Stimulated activated memory B cell treated with anti-CD40 and anti-IgM and Interleukin-4, amounts not matched to agents 10 μg/mL and 1 μg/mL and 100 μg/mL, for 72 hours (primary cell): ENCODE results near the gene DTX3L.
A peak's percentile ranks its signal among the peaks of the same experiment; 100 is the strongest.

Source experiments
- ATAC-seq: fragments of 150-1000 bp; cut with Tn5 transposase; 2 replicates; pipeline ENCODE4 v1.10.0; 2021
- H3K27ac Mint-ChIP-seq: one replicate; pipeline ENCODE4 v1.8.0; 2022; ENCODE audit warnings: mild to moderate bottlenecking, mixed read lengths
- H3K27me3 Mint-ChIP-seq: one replicate; pipeline ENCODE4 v1.8.0; 2022; ENCODE audit warnings: mixed read lengths
- H3K36me3 Mint-ChIP-seq: one replicate; pipeline ENCODE4 v1.8.0; 2022; ENCODE audit warnings: mixed read lengths
- H3K4me1 Mint-ChIP-seq: one replicate; pipeline ENCODE4 v1.8.0; 2022; ENCODE audit warnings: mixed read lengths
- H3K4me3 Mint-ChIP-seq: one replicate; pipeline ENCODE4 v1.8.0; 2022; ENCODE audit warnings: mild to moderate bottlenecking, moderate library complexity, mixed read lengths
- H3K9me3 Mint-ChIP-seq: one replicate; pipeline ENCODE4 v1.8.0; 2022; ENCODE audit warnings: mixed read lengths

Gene DTX3L

DNA sequence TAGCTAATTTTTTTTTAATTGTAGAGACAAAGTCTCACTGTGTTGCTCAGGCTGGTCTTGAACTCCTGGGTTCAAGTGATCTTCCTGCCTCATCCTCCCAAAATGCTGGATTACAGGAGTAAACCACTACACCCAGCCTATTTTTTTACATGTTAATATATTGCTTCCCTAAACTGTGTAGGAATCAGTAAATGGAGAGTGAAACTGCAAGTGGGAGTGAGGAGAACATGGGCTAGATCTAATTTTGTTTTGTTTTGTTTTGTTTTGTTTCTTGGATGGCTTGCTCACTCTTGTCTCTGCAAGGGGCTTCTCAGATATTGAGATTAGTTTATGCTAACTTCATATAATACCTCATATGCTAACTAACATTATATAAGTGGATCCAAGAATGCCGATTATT is 44.8 kb downstream of the DTX3L start:
- Mint-ChIP-seq H3K27ac (peak overlapping the region; percentile 42), H3K4me1 (peaks cover 41% of the 10 kb centered on the region), H3K9me3 (no peaks in the 10 kb centered on the region), H3K36me3 (peaks cover 45% of the 10 kb centered on the region), H3K4me3 (no peak overlapping the region), H3K27me3 (no peaks in the 10 kb centered on the region)
- no peak for ATAC-seq

DNA sequence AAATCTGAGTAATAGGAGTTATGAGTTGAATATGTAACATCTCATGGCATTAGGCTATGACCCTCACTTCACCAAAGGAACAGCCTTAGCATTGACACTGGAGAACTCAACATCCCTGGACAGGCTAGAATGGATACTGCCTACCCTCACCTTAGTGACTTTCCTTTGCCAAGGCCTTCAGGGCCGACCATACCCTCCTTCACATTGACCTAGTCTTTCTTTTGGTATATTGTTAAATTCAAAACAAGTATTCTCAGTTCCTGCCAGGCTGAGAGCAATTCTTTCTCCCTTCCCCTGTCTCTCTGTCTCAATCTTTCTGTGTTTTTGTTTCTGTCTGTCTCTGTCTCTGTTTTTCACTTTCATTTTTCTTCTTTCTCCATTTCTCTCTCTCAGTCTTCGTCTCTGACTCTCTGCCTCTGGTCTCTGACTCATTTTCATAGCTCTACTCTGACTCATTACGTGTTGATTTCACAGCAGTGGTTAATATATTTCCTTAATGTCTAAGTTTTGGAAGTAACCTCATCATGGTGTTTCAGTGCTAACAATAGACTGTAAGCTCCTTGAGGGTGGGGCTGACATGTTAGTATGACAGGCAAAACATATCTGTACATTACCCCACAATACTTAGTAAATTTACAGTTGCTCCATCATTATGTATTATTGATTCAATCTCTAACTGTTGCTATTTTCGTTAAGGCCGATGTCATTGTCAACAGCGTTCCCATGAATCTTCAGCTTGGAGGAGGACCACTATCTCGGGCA is 45.8 kb downstream of the DTX3L start:
- Mint-ChIP-seq H3K27me3 (no peaks in the 10 kb centered on the region), H3K36me3 (peaks cover 50% of the 10 kb centered on the region), H3K4me3 (peak overlapping the region; percentile 15), H3K27ac (peak overlapping the region; percentile 42), H3K9me3 (no peaks in the 10 kb centered on the region), H3K4me1 (peaks cover 33% of the 10 kb centered on the region)
- ATAC-seq = peak; percentile 96

DNA sequence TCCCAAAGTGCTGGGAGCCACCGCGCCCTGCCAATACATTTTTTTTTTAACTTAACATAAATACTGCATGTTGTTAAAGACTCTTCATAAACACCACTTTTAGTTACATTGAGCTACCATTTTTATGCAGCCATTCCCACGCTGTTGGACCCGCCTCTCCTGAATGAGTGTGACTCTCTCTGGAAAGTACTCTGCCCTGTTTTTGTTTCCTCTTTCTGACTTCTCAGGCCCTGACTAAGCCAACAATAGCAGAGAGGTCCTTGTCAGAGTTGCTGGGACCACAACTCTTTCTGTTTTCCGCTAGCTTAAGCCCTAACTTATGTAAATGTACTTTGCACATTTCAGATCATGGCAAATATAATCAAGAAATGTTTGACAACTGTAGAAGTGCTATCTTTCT is 48.6 kb downstream of the DTX3L start:
- H3K27me3 Mint-ChIP-seq = no peaks in the 10 kb centered on the region
- H3K27ac Mint-ChIP-seq = peak overlapping the region; percentile 61
- H3K36me3 Mint-ChIP-seq = peaks cover 65% of the 10 kb centered on the region
- H3K9me3 Mint-ChIP-seq = no peaks in the 10 kb centered on the region
- H3K4me3 Mint-ChIP-seq = no peak overlapping the region
- H3K4me1 Mint-ChIP-seq = peaks cover 46% of the 10 kb centered on the region
- ATAC-seq = no peak

GRCh38 chr3:122615303-122615702 is 51.2 kb downstream of the DTX3L start:
- Mint-ChIP-seq H3K9me3 (no peaks in the 10 kb centered on the region), H3K36me3 (peaks cover 65% of the 10 kb centered on the region), H3K27me3 (no peaks in the 10 kb centered on the region), H3K4me3 (no peak overlapping the region), H3K27ac (peak overlapping the region; percentile 78), H3K4me1 (peaks cover 52% of the 10 kb centered on the region)
- ATAC-seq = no peak

- Mint-ChIP-seq H3K36me3 (peaks cover 65% of the 10 kb centered on the region), H3K27me3 (no peaks in the 10 kb centered on the region), H3K4me1 (peaks cover 75% of the 10 kb centered on the region), H3K4me3 (no peak overlapping the region), H3K9me3 (no peaks in the 10 kb centered on the region), H3K27ac (peak overlapping the region; percentile 78)
- ATAC-seq = no peak
Measured at GRCh38 chr3:122618614-122619013, 54.5 kb downstream of the DTX3L start.

- no peak for ATAC-seq
- H3K27me3 Mint-ChIP-seq = no peaks in the 10 kb centered on the region
- H3K4me3 Mint-ChIP-seq = no peak overlapping the region
- peaks cover 79% of the 10 kb centered on the region for H3K4me1 Mint-ChIP-seq
- H3K9me3 Mint-ChIP-seq = no peaks in the 10 kb centered on the region
- H3K27ac Mint-ChIP-seq = peak overlapping the region; percentile 78
- H3K36me3 Mint-ChIP-seq = peaks cover 69% of the 10 kb centered on the region
Measured at GRCh38 chr3:122619040-122619439, 54.9 kb downstream of the DTX3L start.

DNA sequence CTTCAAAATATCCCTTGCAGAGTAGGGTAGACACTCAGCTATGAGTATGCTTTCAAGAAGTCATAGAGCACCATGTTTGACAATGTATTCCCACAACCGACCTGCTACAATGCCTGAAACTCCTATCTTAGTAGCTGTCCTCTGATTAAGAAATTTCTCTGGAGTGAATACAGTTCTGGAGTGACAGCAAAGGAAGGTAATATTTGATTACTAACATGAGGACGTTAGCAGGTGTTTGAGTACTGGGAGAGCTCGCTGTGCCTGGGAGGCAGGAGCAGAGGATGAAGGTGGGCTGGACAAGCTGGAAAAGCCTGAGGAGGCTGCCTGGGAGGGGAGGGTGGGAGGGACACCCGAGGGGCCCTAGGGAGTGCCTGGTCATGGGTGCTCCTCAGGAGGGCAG is 56.3 kb downstream of the DTX3L start:
- peaks cover 67% of the 10 kb centered on the region for H3K36me3 Mint-ChIP-seq
- no peaks in the 10 kb centered on the region for H3K9me3 Mint-ChIP-seq
- no peak for ATAC-seq
- H3K4me1 Mint-ChIP-seq = peaks cover 79% of the 10 kb centered on the region
- no peaks in the 10 kb centered on the region for H3K27me3 Mint-ChIP-seq
- peak overlapping the region; percentile 78 for H3K27ac Mint-ChIP-seq
- no peak overlapping the region for H3K4me3 Mint-ChIP-seq

- peak overlapping the region; percentile 78 for H3K27ac Mint-ChIP-seq
- peaks cover 67% of the 10 kb centered on the region for H3K36me3 Mint-ChIP-seq
- ATAC-seq = peak; percentile 65
- peak overlapping the region; percentile 21 for H3K4me3 Mint-ChIP-seq
- H3K4me1 Mint-ChIP-seq = peaks cover 72% of the 10 kb centered on the region
- no peaks in the 10 kb centered on the region for H3K9me3 Mint-ChIP-seq
- no peaks in the 10 kb centered on the region for H3K27me3 Mint-ChIP-seq
Measured at GRCh38 chr3:122621112-122621511, 57.0 kb downstream of the DTX3L start.

- Mint-ChIP-seq H3K4me3 (no peak overlapping the region), H3K4me1 (peaks cover 63% of the 10 kb centered on the region), H3K36me3 (peaks cover 81% of the 10 kb centered on the region), H3K27me3 (no peaks in the 10 kb centered on the region), H3K27ac (peak overlapping the region; percentile 78), H3K9me3 (no peaks in the 10 kb centered on the region)
- ATAC-seq = no peak
Measured at GRCh38 chr3:122623031-122623829, 59.1 kb downstream of the DTX3L start.
